PC-9 (cell line): ENCODE results near the gene ABHD3. TPM values are rescaled to one million over a fixed set of nuclear protein-coding genes. Genes with fewer than 3 reads are reported as not detected.

Experiments used
- BruUV-seq: library from RNA; stranded (reverse); fragments of 400-500 nt; replicated peaks from 2 replicates; lab custom pipeline; 2021; lab: Mats Ljungman, UMichigan
- CTCF ChIA-PET: fragments of 300-600 bp; sonication (Branson Sonifier 250); formaldehyde crosslinking; loops from one replicate; lab custom pipeline; 2022; ENCODE audit warnings: antibody characterized with exemption; lab: Charles Lee
- POLR2A ChIA-PET: fragments of 300-600 bp; sonication (Branson Sonifier 250); formaldehyde crosslinking; loops from one replicate; lab custom pipeline; 2022; ENCODE audit warnings: antibody characterized with exemption; ENCODE audit not compliant: unreplicated experiment; lab: Charles Lee
- DNase-seq, 2 experiments: peaks; one replicate each; pipeline versions ENCODE4 v3.0.0 to v3.0.0-alpha.2; 2015 to 2022; ENCODE audit warnings: mixed read lengths in 1 of 2
- H2AFZ ChIP-seq: fragments of 200-600 bp; sonication (generic); 2 replicates; pipeline ENCODE4 v1.8.1; 2017; ENCODE audit warnings: antibody characterized with exemption
- H3F3A ChIP-seq: fragments of 200-600 bp; sonication (generic); 2 replicates; pipeline ENCODE4 v1.8.1; 2017; ENCODE audit warnings: antibody characterized with exemption, mild to moderate bottlenecking, low read depth; ENCODE audit not compliant: insufficient read depth
- H3K27ac ChIP-seq: fragments of 200-600 bp; sonication (generic); 2 replicates; pipeline ENCODE4 v1.6.1; 2016; ENCODE audit warnings: mixed run types
- H3K27me3 ChIP-seq: fragments of 200-600 bp; sonication (generic); 2 replicates; pipeline ENCODE4 v1.6.1; 2016; ENCODE audit warnings: low read depth, mixed run types; ENCODE audit not compliant: insufficient read depth
- H3K36me3 ChIP-seq: fragments of 200-600 bp; sonication (generic); 2 replicates; pipeline ENCODE4 v1.6.1; 2016; ENCODE audit warnings: low read depth, mixed run types
- H3K4me1 ChIP-seq: fragments of 200-600 bp; sonication (generic); replicated peaks from 2 replicates; pipeline ENCODE4 v1.6.1; 2016; ENCODE audit warnings: mixed run types; ENCODE audit not compliant: insufficient read depth
- H3K4me2 ChIP-seq: fragments of 200-600 bp; sonication (generic); 2 replicates; pipeline ENCODE4 v1.6.1; 2017; ENCODE audit warnings: mixed run types
- H3K4me3 ChIP-seq: fragments of 200-600 bp; sonication (generic); 2 replicates; pipeline ENCODE4 v1.6.1; 2016; ENCODE audit warnings: mixed run types
- H3K79me2 ChIP-seq: fragments of 200-600 bp; sonication (generic); 2 replicates; pipeline ENCODE4 v1.6.1; 2017; ENCODE audit warnings: low read depth, mixed run types
- H3K9me2 ChIP-seq: fragments of 200-600 bp; sonication (generic); 2 replicates; pipeline ENCODE4 v1.8.1; 2017; ENCODE audit warnings: mild to moderate bottlenecking; ENCODE audit not compliant: insufficient read depth
- H3K9me3 ChIP-seq: fragments of 200-600 bp; sonication (generic); 2 replicates; pipeline ENCODE4 v1.8.1; 2016; ENCODE audit warnings: low read depth; ENCODE audit not compliant: insufficient read depth
- H4K20me1 ChIP-seq: fragments of 200-600 bp; sonication (generic); 2 replicates; pipeline ENCODE4 v1.8.1; 2017; ENCODE audit not compliant: insufficient read depth
- EZH2 ChIP-seq: fragments of 200-600 bp; sonication (generic); IDR thresholded peaks from 2 replicates; pipeline ENCODE4 v1.8.0; 2017; ENCODE audit warnings: antibody characterized with exemption, low read depth
- intact Hi-C: fragments of 100-400 bp; cut with micrococcal nuclease; formaldehyde crosslinking; loops from one replicate; pipeline ENCODE4 v1.10.0; 2022; ENCODE audit not compliant: unreplicated experiment
- total RNA-seq: library from RNA; stranded (reverse); gene quantifications from 2 replicates; pipeline ENCODE4 v1.2.3, GENCODE V29; 2021
- TF ChIP-seq, protein P1 (sequence below): fragments of 200-600 bp; sonication (generic); conservative IDR thresholded peaks from 2 replicates; pipeline ENCODE4 v1.6.1; 2017; ENCODE audit warnings: mixed run types, antibody characterized with exemption, mild to moderate bottlenecking, moderate library complexity

Gene ABHD3
- total RNA-seq, 1 experiment from 2014 or later = 33.7 TPM

DNA sequence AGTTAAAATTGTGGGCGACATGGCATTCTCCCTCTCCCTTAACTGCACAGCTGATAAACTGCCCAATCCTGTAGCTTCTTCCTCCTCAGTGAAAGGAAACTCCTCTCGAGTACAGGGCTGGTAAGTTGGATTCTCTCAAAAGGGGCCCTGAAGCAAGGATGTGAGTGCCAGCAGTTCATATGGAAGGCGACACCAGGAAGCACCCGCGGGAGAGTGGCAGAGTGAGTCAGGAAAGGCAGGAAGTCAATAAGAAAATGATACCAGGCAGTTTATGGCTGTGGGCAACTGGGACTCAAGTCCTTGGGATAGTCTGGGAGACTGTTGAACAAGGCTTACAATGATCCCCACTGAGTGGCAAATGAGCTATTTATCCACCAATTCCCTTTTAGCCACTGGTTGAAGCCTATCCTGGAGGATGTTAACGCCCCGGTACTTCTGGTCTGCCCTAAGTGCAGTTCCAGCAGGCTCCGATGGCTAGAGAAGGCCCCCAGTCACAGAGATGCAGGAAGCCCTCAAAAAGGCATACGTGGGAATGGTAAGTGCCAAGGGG, 34.8 kb downstream of the ABHD3 start:
- POLR2A ChIA-PET = interaction anchor here (0.5 kb wide), 1 partner anchor 1756 kb away, joined by 4 read pairs; no protein-coding TSS in a partner anchor

DNA sequence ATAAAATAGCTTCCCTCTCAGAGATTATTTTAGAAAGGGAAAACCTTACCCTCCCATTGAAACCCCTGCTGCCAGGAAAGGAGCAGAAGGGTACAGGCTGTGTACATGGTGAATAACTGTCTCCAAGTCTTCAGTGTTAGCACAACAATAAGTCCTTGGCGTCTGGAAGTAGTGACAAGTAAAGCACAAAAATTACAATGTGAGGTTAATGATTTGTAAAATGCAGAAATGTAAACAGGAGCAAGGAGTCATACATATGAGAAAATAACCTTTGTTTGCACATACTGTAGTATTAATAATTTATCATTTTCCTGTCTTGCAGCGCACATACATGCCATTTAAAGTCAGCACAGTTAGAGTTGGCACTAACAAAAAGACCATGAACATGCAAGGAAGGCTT, 40.5 kb downstream of the ABHD3 start:
- ChIA-PET POLR2A (no interaction called here), CTCF (no interaction called here)
- Histone ChIP-seq H3K27ac (no peak overlapping the region), H3K9me2 (no peaks in the 10 kb centered on the region; the same call in 1 of the 2 replicates), H3K36me3 (no peaks in the 10 kb centered on the region), H2AFZ (no peak overlapping the region), H3K4me1 (peaks cover 16% of the 10 kb centered on the region), H3K27me3 (no peaks in the 10 kb centered on the region), H3K4me3 (no peak overlapping the region), H3K79me2 (no peaks in the 10 kb centered on the region), H3F3A (peaks cover 16% of the 10 kb centered on the region; the same call in 1 of the 2 replicates), H3K9me3 (no peaks in the 10 kb centered on the region), H3K4me2 (no peak overlapping the region), H4K20me1 (no peaks in the 10 kb centered on the region)
- intact Hi-C loops = no loop called here
- TF ChIP-seq EZH2 = no peak
- TF ChIP-seq, protein P1, sequence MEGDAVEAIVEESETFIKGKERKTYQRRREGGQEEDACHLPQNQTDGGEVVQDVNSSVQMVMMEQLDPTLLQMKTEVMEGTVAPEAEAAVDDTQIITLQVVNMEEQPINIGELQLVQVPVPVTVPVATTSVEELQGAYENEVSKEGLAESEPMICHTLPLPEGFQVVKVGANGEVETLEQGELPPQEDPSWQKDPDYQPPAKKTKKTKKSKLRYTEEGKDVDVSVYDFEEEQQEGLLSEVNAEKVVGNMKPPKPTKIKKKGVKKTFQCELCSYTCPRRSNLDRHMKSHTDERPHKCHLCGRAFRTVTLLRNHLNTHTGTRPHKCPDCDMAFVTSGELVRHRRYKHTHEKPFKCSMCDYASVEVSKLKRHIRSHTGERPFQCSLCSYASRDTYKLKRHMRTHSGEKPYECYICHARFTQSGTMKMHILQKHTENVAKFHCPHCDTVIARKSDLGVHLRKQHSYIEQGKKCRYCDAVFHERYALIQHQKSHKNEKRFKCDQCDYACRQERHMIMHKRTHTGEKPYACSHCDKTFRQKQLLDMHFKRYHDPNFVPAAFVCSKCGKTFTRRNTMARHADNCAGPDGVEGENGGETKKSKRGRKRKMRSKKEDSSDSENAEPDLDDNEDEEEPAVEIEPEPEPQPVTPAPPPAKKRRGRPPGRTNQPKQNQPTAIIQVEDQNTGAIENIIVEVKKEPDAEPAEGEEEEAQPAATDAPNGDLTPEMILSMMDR = no peak
- no TSS peak for BruUV-seq
- DNase-seq = no peak

More for the DNA sequence above, 34.8 kb downstream of the ABHD3 start:
- peak overlapping the region; percentile 24; the same call in 1 of the 2 replicates for H3K4me3 ChIP-seq
- TF ChIP-seq, protein P1 = no peak
- TF ChIP-seq EZH2 = no peak
- intact Hi-C loops = loop anchor here (10.0 kb wide), 1 partner anchor 75 kb away; the partner anchor contains the start of gene MIB1
- no peaks in the 10 kb centered on the region for H3K9me2 ChIP-seq
- no TSS peak for BruUV-seq
- peaks cover 69% of the 10 kb centered on the region for H3K4me1 ChIP-seq
- H3K36me3 ChIP-seq = no peaks in the 10 kb centered on the region
- no peaks in the 10 kb centered on the region for H4K20me1 ChIP-seq
- no peaks in the 10 kb centered on the region for H3K79me2 ChIP-seq
- peak; percentile 39 to 72 for DNase-seq
- no peaks in the 10 kb centered on the region for H3K27me3 ChIP-seq
- peak overlapping the region; percentile 96 for H3K27ac ChIP-seq
- CTCF ChIA-PET = interaction anchor here (1.3 kb wide), 1 partner anchor 69 kb away, joined by 5 read pairs; the partner anchor contains the start of gene ESCO1
- H2AFZ ChIP-seq = peak overlapping the region; percentile 48; the same call in 1 of the 2 replicates
- H3K4me2 ChIP-seq = peak overlapping the region; percentile 64
- no peaks in the 10 kb centered on the region; the same call in 1 of the 2 replicates for H3K9me3 ChIP-seq
- H3F3A ChIP-seq = peaks cover 47% of the 10 kb centered on the region

DNA sequence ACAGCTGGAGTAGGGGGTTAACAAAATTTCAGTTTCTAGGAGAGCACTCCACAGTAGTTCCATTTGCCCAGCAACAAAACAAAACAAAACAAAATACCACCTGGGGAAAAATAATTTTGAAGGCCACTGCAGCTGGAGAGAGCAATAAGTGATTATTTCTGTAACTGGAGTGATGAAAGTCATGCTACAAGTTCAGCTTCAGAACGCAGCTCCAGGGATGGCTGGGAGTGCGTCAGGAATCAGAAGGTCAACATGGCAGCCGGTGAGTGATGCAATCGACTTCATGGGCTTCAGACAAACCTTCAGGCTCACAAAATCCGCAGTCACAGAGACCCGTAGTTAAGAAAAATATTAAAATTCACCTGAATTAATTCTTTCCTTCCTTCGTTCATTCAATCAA, 41.0 kb downstream of the ABHD3 start:
- no peak for TF ChIP-seq EZH2
- TF ChIP-seq, protein P1 = no peak
- peaks cover 11% of the 10 kb centered on the region for H3K4me1 ChIP-seq

More for the DNA sequence above, 41.0 kb downstream of the ABHD3 start:
- Histone ChIP-seq H3K4me3 (no peak overlapping the region), H3K9me2 (no peaks in the 10 kb centered on the region; the same call in 1 of the 2 replicates), H3K4me2 (no peak overlapping the region), H3K36me3 (no peaks in the 10 kb centered on the region), H3K9me3 (no peaks in the 10 kb centered on the region), H4K20me1 (no peaks in the 10 kb centered on the region), H3K79me2 (no peaks in the 10 kb centered on the region), H3K27me3 (no peaks in the 10 kb centered on the region), H3K27ac (no peak overlapping the region), H3F3A (peaks cover 11% of the 10 kb centered on the region; the same call in 1 of the 2 replicates), H2AFZ (no peak overlapping the region)
- intact Hi-C loops = no loop called here
- no peak for DNase-seq
- POLR2A ChIA-PET = no interaction called here
- no TSS peak for BruUV-seq
- CTCF ChIA-PET = no interaction called here
